Fibroblast of villous mesenchyme (primary cell): Measurements from ENCODE around the gene STPG1. TPM values are rescaled to one million over a fixed set of nuclear protein-coding genes. Genes with fewer than 3 reads are reported as not detected.
"Not testable (repeated sequence)": the region's sequence is repeated elsewhere in the genome, so short reads cannot be mapped to it uniquely, and the experiment has no call there.

Source experiments
- DNase-seq: peaks from one replicate; pipeline ENCODE4 v3.0.0-alpha.2; 2010; ENCODE audit warnings: low read depth
- H3K4me3 ChIP-seq: 2 replicates; pipeline ENCODE4 v1.5.1; 2011; ENCODE audit warnings: low read depth, mild to moderate bottlenecking, low read length
- total RNA-seq: library from RNA; depleted of rRNA; stranded (reverse); fragments of >200 nt; gene quantifications from 2 replicates; pipeline ENCODE4 v1.2.3, GENCODE V29; 2012
- TF ChIP-seq, protein P1 (sequence below): IDR thresholded peaks from 2 replicates; pipeline ENCODE4 v1.5.1; 2012; ENCODE audit warnings: low read depth, mild to moderate bottlenecking, low read length; ENCODE audit not compliant: insufficient read depth

Gene STPG1
- total RNA-seq, 1 donor = 9.9 TPM

DNA sequence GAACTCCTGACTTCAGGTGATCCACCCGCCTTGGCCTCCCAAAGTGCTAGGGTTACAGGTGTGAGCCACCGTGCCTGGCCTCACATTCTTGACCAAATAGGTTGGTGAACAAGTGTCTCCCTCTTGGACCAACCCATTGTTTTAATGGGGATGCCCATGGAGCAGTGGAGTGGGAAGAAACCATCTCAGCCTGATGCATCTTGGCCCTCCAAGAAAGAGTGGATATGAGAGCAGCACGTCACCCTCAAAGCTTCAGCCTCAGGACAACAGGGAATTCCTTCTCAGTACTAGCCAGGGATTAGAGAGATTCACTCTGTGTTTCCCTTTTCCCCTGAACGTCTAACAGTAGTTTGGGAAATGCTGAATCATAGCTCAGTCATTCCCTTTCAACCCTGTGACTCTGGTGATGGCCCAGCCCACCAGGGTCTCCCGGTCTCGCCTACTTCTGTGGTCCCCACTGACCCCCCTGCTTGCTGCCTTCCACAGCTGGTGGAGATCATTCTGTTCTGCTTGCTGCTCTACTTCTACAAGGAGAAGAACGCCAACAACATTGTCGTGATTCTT is 39.4 kb upstream of the STPG1 start:
- no peak for DNase-seq
- TF ChIP-seq, protein P1, sequence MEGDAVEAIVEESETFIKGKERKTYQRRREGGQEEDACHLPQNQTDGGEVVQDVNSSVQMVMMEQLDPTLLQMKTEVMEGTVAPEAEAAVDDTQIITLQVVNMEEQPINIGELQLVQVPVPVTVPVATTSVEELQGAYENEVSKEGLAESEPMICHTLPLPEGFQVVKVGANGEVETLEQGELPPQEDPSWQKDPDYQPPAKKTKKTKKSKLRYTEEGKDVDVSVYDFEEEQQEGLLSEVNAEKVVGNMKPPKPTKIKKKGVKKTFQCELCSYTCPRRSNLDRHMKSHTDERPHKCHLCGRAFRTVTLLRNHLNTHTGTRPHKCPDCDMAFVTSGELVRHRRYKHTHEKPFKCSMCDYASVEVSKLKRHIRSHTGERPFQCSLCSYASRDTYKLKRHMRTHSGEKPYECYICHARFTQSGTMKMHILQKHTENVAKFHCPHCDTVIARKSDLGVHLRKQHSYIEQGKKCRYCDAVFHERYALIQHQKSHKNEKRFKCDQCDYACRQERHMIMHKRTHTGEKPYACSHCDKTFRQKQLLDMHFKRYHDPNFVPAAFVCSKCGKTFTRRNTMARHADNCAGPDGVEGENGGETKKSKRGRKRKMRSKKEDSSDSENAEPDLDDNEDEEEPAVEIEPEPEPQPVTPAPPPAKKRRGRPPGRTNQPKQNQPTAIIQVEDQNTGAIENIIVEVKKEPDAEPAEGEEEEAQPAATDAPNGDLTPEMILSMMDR = no peak
- H3K4me3 ChIP-seq = no peak overlapping the region

DNA sequence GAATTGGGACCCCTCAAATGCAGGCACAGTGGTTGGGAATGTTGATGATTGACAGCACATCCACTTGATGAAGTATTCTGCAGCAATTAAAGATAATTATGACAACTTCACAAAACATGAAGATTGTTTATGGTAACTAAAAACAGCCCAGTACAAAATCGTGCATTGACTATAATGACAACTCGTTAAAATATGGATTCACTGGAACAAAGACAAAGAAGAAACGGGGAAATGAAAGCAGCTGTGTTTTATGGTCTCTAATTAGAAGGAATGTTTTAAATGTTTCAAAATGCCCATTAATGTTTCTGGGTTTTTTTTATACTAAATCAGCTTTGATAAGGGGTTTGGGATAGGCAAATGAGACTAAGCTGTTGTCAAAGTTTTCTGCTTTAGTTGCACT is 38.2 kb upstream of the STPG1 start:
- no peak for DNase-seq
- TF ChIP-seq, protein P1 = no peak
- H3K4me3 ChIP-seq = no peak overlapping the region

DNA sequence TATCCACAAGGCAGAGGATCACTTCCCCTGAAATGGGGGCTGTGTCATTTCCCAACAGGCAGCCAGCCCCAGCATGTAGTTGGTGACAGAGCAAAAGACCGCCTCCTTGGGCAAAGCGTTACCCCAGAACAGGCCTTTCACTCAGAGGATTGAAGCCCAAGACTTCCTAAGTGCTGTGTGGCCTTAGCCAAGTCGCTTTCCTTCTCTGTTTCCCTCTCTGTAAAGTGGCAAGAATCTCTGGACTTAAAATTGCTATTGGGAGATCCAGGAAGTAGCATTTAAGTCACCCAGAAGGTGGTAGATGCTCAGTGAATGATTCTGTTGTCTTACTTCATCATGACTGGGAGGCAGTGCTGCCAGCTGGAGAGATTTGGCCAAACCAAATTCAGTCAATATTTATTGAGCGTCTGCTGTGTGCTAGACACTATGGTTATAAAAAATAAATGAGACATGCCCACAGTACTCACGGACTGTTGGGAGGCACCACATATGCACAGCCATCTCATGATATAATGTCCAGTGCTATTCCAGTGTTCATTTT is 37.3 kb upstream of the STPG1 start:
- no peak for DNase-seq
- no peak overlapping the region for H3K4me3 ChIP-seq
- TF ChIP-seq, protein P1 = no peak

DNA sequence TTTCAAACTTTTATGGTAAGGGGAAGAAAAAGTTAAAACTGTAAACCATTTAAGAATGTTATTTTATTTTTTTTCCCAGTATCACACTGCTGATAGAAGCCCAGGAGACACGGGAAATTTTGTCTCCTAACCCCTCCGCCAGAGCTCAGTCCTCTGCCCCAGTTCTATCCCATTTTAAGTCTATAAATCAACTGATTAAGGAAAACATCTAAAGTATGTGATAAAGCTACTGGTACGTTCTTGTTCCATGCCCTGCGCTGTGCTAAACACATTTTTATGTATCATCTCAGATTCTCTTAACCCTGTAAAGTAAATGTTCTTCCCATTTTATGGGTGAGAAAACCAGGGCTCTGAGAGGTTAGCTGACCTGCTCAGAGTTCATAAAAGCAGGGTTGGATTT is 36.7 kb upstream of the STPG1 start:
- H3K4me3 ChIP-seq = no peak overlapping the region
- TF ChIP-seq, protein P1 = no peak
- no peak for DNase-seq

DNA sequence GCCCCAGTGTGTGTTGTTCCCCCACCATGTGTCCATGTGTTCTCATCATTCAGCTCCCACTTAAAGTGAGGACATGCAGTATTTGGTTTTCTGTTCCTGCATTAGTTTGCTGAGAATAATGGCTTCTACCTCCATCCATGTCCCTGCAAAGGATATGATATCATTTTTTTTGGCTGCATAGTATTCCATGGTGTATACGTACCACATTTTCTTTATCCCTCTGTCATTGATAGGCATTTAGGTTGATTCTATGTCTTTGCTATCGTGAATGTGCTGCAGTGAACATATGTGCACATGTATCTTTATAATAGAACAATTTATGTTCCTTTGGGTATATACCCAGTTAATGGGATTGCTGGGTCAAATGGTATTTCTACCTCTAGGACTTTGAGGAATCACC is 32.9 kb upstream of the STPG1 start:
- H3K4me3 ChIP-seq, DNase-seq: not testable (repeated sequence)

DNA sequence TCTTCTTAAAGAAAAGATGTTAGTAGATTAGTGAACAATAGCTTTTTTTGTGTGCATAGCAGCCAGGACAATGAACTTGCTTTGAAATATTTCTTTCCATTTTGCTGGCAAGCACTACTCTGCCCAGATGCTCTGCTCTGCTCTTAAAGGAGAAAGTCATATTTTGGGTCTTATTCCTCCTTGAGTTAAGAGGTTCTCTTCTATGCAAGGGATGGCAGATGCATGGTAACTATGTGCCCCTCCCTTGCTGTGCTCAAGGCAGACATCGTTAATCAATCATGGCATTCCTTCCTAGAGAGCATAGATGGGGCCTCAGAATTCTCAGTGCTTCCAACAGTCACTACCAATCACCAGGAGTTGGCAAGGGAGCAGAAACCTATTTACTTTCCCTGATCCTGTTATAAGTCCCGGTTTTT is 29.7 kb upstream of the STPG1 start:
- H3K4me3 ChIP-seq = no peak overlapping the region
- no peak for DNase-seq
- TF ChIP-seq, protein P1 = no peak

DNA sequence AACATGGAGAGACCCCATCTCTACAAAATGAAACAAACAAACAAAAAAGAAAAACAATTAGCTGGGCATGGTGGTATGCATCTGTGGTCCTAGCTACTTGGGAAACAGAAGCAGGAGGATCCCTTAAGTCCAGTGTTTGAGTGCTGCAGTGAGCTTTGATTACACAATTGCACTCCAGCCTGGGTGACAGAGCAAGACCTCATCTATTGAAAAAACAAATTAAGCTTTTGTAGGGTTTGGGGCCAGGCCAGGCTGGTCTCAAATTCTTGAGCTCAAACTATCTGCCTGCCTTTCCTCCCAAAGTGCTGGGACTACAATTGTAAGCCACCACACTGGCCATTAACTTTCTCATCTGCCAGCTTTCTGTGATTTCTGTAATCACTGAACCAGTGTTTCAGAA is 29.2 kb upstream of the STPG1 start:
- no peak overlapping the region for H3K4me3 ChIP-seq
- no peak for DNase-seq
- TF ChIP-seq, protein P1 = no peak
